Liver (tissue), 9 donors: ENCODE results near the gene MYO3B. TPM values are rescaled to one million over a fixed set of nuclear protein-coding genes. Genes with fewer than 3 reads are reported as not detected.

Experiments used
- DNase-seq: peaks from one replicate; pipeline ENCODE4 v3.0.0-alpha.2; 2017; ENCODE audit warnings: low spot score
- H3K27ac ChIP-seq, 2 donors: one replicate each; pipeline ENCODE4 v1.7.0; 2013; ENCODE audit warnings: inconsistent platforms in 2 of 2, low read length in 2 of 2, control low read depth in 1 of 2, low read depth in 1 of 2, mild to moderate bottlenecking in 1 of 2
- H3K27me3 ChIP-seq, 4 donors: one replicate each; pipeline versions ENCODE4 v1.6.1 to v1.7.0; 2013; ENCODE audit warnings: low read length in 3 of 4, inconsistent platforms in 1 of 4, mild to moderate bottlenecking in 1 of 4, moderate library complexity in 1 of 4; ENCODE audit not compliant: control insufficient read depth in 4 of 4, insufficient read depth in 4 of 4
- H3K36me3 ChIP-seq, 4 donors: one replicate each; pipeline versions ENCODE4 v1.6.1 to v1.7.0; 2013; ENCODE audit warnings: low read length in 3 of 4, mild to moderate bottlenecking in 3 of 4, low read depth in 1 of 4, moderate library complexity in 1 of 4; ENCODE audit not compliant: control insufficient read depth in 4 of 4, insufficient read depth in 3 of 4
- H3K4me1 ChIP-seq, 4 donors: one replicate each; pipeline versions ENCODE4 v1.6.1 to v1.7.0; 2013; ENCODE audit warnings: low read length in 3 of 4, mild to moderate bottlenecking in 3 of 4, moderate library complexity in 1 of 4; ENCODE audit not compliant: control insufficient read depth in 4 of 4, insufficient read depth in 4 of 4
- H3K4me3 ChIP-seq, 3 donors: one replicate each; pipeline versions ENCODE4 v1.6.1 to v1.7.0; 2013; ENCODE audit warnings: low read length in 3 of 3, control low read depth in 1 of 3, low read depth in 1 of 3, mild to moderate bottlenecking in 1 of 3
- H3K9ac ChIP-seq, 2 donors: one replicate each; pipeline ENCODE4 v1.7.0; 2013; ENCODE audit warnings: low read length in 2 of 2, mild to moderate bottlenecking in 2 of 2, moderate library complexity in 2 of 2, control low read depth in 1 of 2, low read depth in 1 of 2
- H3K9me3 ChIP-seq, 4 donors: one replicate each; pipeline versions ENCODE4 v1.6.1 to v1.7.0; 2013; ENCODE audit warnings: low read length in 3 of 4; ENCODE audit not compliant: control insufficient read depth in 4 of 4
- EGR1 ChIP-seq, 2 donors: IDR thresholded peaks; 2 replicates each; pipeline ENCODE4 v1.6.1; 2016 to 2018; ENCODE audit warnings: antibody characterized with exemption in 2 of 2, low read depth in 2 of 2
- FOXA1 ChIP-seq: IDR thresholded peaks from 2 replicates; pipeline ENCODE4 v1.6.1; 2016; ENCODE audit warnings: antibody characterized with exemption
- FOXA2 ChIP-seq: IDR thresholded peaks from 2 replicates; pipeline ENCODE4 v1.6.1; 2016; ENCODE audit warnings: antibody characterized with exemption
- GABPA ChIP-seq, 2 donors: IDR thresholded peaks in 1 of 2; conservative IDR thresholded peaks in 1 of 2; 2 replicates each; pipeline ENCODE4 v1.6.1; 2016; ENCODE audit warnings: antibody characterized with exemption in 2 of 2, mild to moderate bottlenecking in 1 of 2, moderate library complexity in 1 of 2
- HNF4A ChIP-seq, 2 donors: conservative IDR thresholded peaks; 2 replicates each; pipeline ENCODE4 v1.6.1; 2016; ENCODE audit warnings: antibody characterized with exemption in 2 of 2, mild to moderate bottlenecking in 2 of 2
- HNF4G ChIP-seq: IDR thresholded peaks from 2 replicates; pipeline ENCODE4 v1.6.1; 2016; ENCODE audit warnings: antibody characterized with exemption
- JUND ChIP-seq, 2 donors: IDR thresholded peaks; 2 replicates each; pipeline ENCODE4 v1.6.1; 2016; ENCODE audit warnings: antibody characterized with exemption in 2 of 2
- NR2F2 ChIP-seq: IDR thresholded peaks from 2 replicates; pipeline ENCODE4 v1.6.1; 2016; ENCODE audit warnings: antibody characterized with exemption
- RAD21 ChIP-seq, 2 donors: IDR thresholded peaks; 2 replicates each; pipeline ENCODE4 v1.6.1; 2016; ENCODE audit warnings: antibody characterized with exemption in 2 of 2, mild to moderate bottlenecking in 2 of 2
- RXRA ChIP-seq, 2 donors: IDR thresholded peaks; 2 replicates each; pipeline ENCODE4 v1.6.1; 2017 to 2018; ENCODE audit warnings: antibody characterized with exemption in 2 of 2, mild to moderate bottlenecking in 1 of 2
- SP1 ChIP-seq: IDR thresholded peaks from 2 replicates; pipeline ENCODE4 v1.6.1; 2018; ENCODE audit warnings: antibody characterized with exemption, mild to moderate bottlenecking
- TAF1 ChIP-seq: conservative IDR thresholded peaks from 2 replicates; pipeline ENCODE4 v1.6.1; 2016; ENCODE audit warnings: antibody characterized with exemption, mild to moderate bottlenecking
- YY1 ChIP-seq: IDR thresholded peaks from 2 replicates; pipeline ENCODE4 v1.6.1; 2016; ENCODE audit warnings: antibody characterized with exemption, mild to moderate bottlenecking
- WGBS: extraction: QIAGEN DNeasy Blood & Tissue Kit; methylation state at CpG from one replicate; pipeline ENCODE4 v1.1.7; 2013; 5-methylcytosine and 5-hydroxymethylcytosine counted together
- polyA plus RNA-seq, 2 donors: library from polyadenylated mRNA; stranded (reverse) in 1 of 2; unstranded in 1 of 2; fragments of 200-250 nt in 1 of 2; fragments of >200 nt in 1 of 2; fragmentation: Nextera tagmentation in 1 of 2; extraction: Ambion mirVana in 1 of 2; gene quantifications; one replicate each; pipeline versions ENCODE4 v1.2.1 to v1.2.3, GENCODE V29; 2013 to 2015
- total RNA-seq, 2 donors: library from RNA; depleted of rRNA; stranded (reverse); fragments of >200 nt; gene quantifications; one replicate each; pipeline ENCODE4 v1.2.3, GENCODE V29; 2014
- TF ChIP-seq, protein P1 (sequence below): IDR thresholded peaks from 2 replicates; pipeline ENCODE4 v1.6.1; 2016; ENCODE audit warnings: antibody characterized with exemption
- TF ChIP-seq, protein P2 (sequence below): IDR thresholded peaks from 2 replicates; pipeline ENCODE4 v1.6.1; 2016; ENCODE audit warnings: antibody characterized with exemption
- TF ChIP-seq, protein P3 (sequence below): IDR thresholded peaks from 2 replicates; pipeline ENCODE4 v1.6.1; 2016; ENCODE audit warnings: antibody characterized with exemption
- TF ChIP-seq, protein P4 (sequence below): IDR thresholded peaks from 2 replicates; pipeline ENCODE4 v1.6.1; 2016; ENCODE audit warnings: antibody characterized with exemption, mild to moderate bottlenecking
- TF ChIP-seq, protein P5 (sequence below): fragments of 150-350 bp; IDR thresholded peaks from 2 replicates; pipeline ENCODE4 v1.5.1; 2017; ENCODE audit warnings: improper control_type of control experiment, low read depth, low read length; ENCODE audit not compliant: missing input control
- donor health status: healthy.
- donor health status: healthy.
- donor health status: healthy.
- donor health status: healthy.
- donor health status: healthy.

The MYO3B gene
- total and polyA plus RNA-seq, 4 donors: under 0.01 to 0.05 TPM; not detected in 2

DNA sequence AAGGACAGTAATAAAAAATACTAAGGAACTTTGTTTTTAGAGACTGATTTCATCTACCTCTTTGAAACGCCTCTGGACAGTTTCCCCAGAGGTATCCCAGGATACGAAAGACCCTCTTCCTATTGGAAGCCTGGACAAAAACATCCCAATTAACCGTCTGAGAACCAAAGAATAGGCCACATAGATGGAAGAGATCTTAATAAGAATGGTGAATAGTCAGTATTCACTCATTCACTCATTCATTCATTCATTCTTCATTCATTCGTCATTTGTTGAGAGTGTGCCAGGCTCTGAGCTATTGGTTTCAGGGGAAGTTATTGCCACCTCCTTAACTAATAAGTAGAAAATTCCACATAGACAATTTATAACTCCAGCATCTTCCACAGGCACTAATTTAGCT is 464.0 kb downstream of the MYO3B start:
- no peak overlapping the region for H3K9ac ChIP-seq
- H3K4me3 ChIP-seq: no peak overlapping the region
- no peaks in the 10 kb centered on the region for H3K4me1 ChIP-seq
- no peaks in the 10 kb centered on the region for H3K27me3 ChIP-seq
- H3K9me3 ChIP-seq: no peaks in the 10 kb centered on the region
- TF ChIP-seq YY1: no peak
- no peak for TF ChIP-seq GABPA (IDR thresholded peaks at IDR 0.05 in 1 of 2, conservative IDR thresholded peaks at IDR 0.05 in 1 of 2)
- TF ChIP-seq, protein P1, sequence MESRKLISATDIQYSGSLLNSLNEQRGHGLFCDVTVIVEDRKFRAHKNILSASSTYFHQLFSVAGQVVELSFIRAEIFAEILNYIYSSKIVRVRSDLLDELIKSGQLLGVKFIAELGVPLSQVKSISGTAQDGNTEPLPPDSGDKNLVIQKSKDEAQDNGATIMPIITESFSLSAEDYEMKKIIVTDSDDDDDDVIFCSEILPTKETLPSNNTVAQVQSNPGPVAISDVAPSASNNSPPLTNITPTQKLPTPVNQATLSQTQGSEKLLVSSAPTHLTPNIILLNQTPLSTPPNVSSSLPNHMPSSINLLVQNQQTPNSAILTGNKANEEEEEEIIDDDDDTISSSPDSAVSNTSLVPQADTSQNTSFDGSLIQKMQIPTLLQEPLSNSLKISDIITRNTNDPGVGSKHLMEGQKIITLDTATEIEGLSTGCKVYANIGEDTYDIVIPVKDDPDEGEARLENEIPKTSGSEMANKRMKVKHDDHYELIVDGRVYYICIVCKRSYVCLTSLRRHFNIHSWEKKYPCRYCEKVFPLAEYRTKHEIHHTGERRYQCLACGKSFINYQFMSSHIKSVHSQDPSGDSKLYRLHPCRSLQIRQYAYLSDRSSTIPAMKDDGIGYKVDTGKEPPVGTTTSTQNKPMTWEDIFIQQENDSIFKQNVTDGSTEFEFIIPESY: no peak
- no peak for TF ChIP-seq RXRA (IDR thresholded peaks at IDR 0.05)
- TF ChIP-seq, protein P2, sequence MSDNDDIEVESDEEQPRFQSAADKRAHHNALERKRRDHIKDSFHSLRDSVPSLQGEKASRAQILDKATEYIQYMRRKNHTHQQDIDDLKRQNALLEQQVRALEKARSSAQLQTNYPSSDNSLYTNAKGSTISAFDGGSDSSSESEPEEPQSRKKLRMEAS: no peak
- TF ChIP-seq HNF4A (conservative IDR thresholded peaks at IDR 0.05): no peak
- TF ChIP-seq, protein P3, sequence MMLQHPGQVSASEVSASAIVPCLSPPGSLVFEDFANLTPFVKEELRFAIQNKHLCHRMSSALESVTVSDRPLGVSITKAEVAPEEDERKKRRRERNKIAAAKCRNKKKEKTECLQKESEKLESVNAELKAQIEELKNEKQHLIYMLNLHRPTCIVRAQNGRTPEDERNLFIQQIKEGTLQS: no peak
- TF ChIP-seq HNF4G: no peak
- TF ChIP-seq RAD21 (IDR thresholded peaks at IDR 0.05): no peak
- TF ChIP-seq SP1: no peak
- TF ChIP-seq, protein P4, sequence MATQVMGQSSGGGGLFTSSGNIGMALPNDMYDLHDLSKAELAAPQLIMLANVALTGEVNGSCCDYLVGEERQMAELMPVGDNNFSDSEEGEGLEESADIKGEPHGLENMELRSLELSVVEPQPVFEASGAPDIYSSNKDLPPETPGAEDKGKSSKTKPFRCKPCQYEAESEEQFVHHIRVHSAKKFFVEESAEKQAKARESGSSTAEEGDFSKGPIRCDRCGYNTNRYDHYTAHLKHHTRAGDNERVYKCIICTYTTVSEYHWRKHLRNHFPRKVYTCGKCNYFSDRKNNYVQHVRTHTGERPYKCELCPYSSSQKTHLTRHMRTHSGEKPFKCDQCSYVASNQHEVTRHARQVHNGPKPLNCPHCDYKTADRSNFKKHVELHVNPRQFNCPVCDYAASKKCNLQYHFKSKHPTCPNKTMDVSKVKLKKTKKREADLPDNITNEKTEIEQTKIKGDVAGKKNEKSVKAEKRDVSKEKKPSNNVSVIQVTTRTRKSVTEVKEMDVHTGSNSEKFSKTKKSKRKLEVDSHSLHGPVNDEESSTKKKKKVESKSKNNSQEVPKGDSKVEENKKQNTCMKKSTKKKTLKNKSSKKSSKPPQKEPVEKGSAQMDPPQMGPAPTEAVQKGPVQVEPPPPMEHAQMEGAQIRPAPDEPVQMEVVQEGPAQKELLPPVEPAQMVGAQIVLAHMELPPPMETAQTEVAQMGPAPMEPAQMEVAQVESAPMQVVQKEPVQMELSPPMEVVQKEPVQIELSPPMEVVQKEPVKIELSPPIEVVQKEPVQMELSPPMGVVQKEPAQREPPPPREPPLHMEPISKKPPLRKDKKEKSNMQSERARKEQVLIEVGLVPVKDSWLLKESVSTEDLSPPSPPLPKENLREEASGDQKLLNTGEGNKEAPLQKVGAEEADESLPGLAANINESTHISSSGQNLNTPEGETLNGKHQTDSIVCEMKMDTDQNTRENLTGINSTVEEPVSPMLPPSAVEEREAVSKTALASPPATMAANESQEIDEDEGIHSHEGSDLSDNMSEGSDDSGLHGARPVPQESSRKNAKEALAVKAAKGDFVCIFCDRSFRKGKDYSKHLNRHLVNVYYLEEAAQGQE: no peak
- TF ChIP-seq, protein P5, sequence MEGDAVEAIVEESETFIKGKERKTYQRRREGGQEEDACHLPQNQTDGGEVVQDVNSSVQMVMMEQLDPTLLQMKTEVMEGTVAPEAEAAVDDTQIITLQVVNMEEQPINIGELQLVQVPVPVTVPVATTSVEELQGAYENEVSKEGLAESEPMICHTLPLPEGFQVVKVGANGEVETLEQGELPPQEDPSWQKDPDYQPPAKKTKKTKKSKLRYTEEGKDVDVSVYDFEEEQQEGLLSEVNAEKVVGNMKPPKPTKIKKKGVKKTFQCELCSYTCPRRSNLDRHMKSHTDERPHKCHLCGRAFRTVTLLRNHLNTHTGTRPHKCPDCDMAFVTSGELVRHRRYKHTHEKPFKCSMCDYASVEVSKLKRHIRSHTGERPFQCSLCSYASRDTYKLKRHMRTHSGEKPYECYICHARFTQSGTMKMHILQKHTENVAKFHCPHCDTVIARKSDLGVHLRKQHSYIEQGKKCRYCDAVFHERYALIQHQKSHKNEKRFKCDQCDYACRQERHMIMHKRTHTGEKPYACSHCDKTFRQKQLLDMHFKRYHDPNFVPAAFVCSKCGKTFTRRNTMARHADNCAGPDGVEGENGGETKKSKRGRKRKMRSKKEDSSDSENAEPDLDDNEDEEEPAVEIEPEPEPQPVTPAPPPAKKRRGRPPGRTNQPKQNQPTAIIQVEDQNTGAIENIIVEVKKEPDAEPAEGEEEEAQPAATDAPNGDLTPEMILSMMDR: no peak
- no peak for TF ChIP-seq JUND (IDR thresholded peaks at IDR 0.05)
- TF ChIP-seq NR2F2: no peak
- no peak for TF ChIP-seq EGR1 (IDR thresholded peaks at IDR 0.05; ENCODE audit: low read depth in 2 of 2)
- no peak for TF ChIP-seq TAF1
- TF ChIP-seq FOXA1: no peak
- TF ChIP-seq FOXA2: no peak
- WGBS: 93% methylated on average over 4 of the region's 4 CpGs
- no peak overlapping the region for H3K27ac ChIP-seq
- no peak for DNase-seq
- H3K36me3 ChIP-seq: no peaks in the 10 kb centered on the region
